Left hindlimb (tissue), 1 donor: Measurements from ENCODE around the gene PHF20.
A peak's percentile ranks its signal among the peaks of the same experiment; 100 is the strongest.
"Not testable (repeated sequence)": the region's sequence is repeated elsewhere in the genome, so short reads cannot be mapped to it uniquely, and the experiment has no call there.

ENCODE experiments used
- DNase-seq: peaks from one replicate; pipeline ENCODE4 v3.0.0-alpha.2; 2018

The PHF20 gene

GRCh38 chr20:35771689-35772562, at the start of gene PHF20:
Gene PHF20, plus strand, starts transcription at chr20:35772015. Its CDS starts 29,508 bp downstream, at chr20:35801523.
- DNase-seq = peak; percentile 99

GRCh38 chr20:35723275-35723639, 48.6 kb upstream of the PHF20 start:
- not testable (repeated sequence) for DNase-seq

GRCh38 chr20:35723652-35724320, 48.0 kb upstream of the PHF20 start:
- DNase-seq = not testable (repeated sequence)

- no peak for DNase-seq
Observed at GRCh38 chr20:35724321-35725230, 47.2 kb upstream of the PHF20 start.

GRCh38 chr20:35726842-35727711, 44.7 kb upstream of the PHF20 start:
- DNase-seq = no peak

GRCh38 chr20:35729283-35729807, 42.5 kb upstream of the PHF20 start:
- no peak for DNase-seq

- DNase-seq = no peak
Observed at GRCh38 chr20:35729836-35730582, 41.8 kb upstream of the PHF20 start.

GRCh38 chr20:35730583-35731468, 41.0 kb upstream of the PHF20 start:
- no peak for DNase-seq

- no peak for DNase-seq
Observed at GRCh38 chr20:35731469-35731788, 40.4 kb upstream of the PHF20 start.

- DNase-seq = no peak
Observed at GRCh38 chr20:35731862-35732643, 39.8 kb upstream of the PHF20 start.

GRCh38 chr20:35732644-35732982, 39.2 kb upstream of the PHF20 start:
- DNase-seq = no peak

- DNase-seq = no peak
Observed at GRCh38 chr20:35734374-35734773, 37.4 kb upstream of the PHF20 start.

GRCh38 chr20:35734777-35735649, 36.8 kb upstream of the PHF20 start:
- DNase-seq = no peak

- no peak for DNase-seq
Observed at GRCh38 chr20:35735826-35736470, 35.9 kb upstream of the PHF20 start.

- DNase-seq = no peak
Observed at GRCh38 chr20:35737865-35738333, 33.9 kb upstream of the PHF20 start.

GRCh38 chr20:35738410-35739179, 33.2 kb upstream of the PHF20 start:
- no peak for DNase-seq
